OCI-LY7 (cell line): Measurements from ENCODE around the gene DMGDH. TPM values are rescaled to one million over a fixed set of nuclear protein-coding genes. Genes with fewer than 3 reads are reported as not detected.

Experiments used
- BruUV-seq: library from RNA; stranded (reverse); fragments of 400-500 nt; replicated peaks from 2 replicates; lab custom pipeline; 2021; lab: Mats Ljungman, UMichigan
- CTCF ChIA-PET: fragments of 300-600 bp; sonication (Branson Sonifier 250); formaldehyde crosslinking; loops from one replicate; lab custom pipeline; 2022; ENCODE audit warnings: antibody characterized with exemption; ENCODE audit not compliant: unreplicated experiment; lab: Charles Lee
- POLR2A ChIA-PET: fragments of 300-600 bp; sonication (Branson Sonifier 250); formaldehyde crosslinking; loops from one replicate; lab custom pipeline; 2022; ENCODE audit warnings: antibody characterized with exemption; lab: Charles Lee
- DNase-seq: peaks from one replicate; pipeline ENCODE4 v3.0.0-alpha.2; 2015; ENCODE audit warnings: low spot score
- H2AFZ ChIP-seq: fragments of 200-600 bp; sonication (generic), shearing (Covaris generic); 2 replicates; pipeline ENCODE4 v1.6.1; 2014; ENCODE audit warnings: mild to moderate bottlenecking, antibody characterized with exemption, low read length, moderate library complexity
- H3K27ac ChIP-seq: fragments of 200-600 bp; sonication (generic); 2 replicates; pipeline ENCODE4 v1.5.1; 2014; ENCODE audit warnings: mixed run types, low read depth, mild to moderate bottlenecking, moderate library complexity, low read length, inconsistent platforms; ENCODE audit not compliant: poor library complexity, severe bottlenecking
- H3K36me3 ChIP-seq: fragments of 200-600 bp; sonication (generic); 2 replicates; pipeline ENCODE4 v1.6.1; 2014; ENCODE audit warnings: mild to moderate bottlenecking, antibody characterized with exemption, low read length, moderate library complexity, mixed read lengths; ENCODE audit not compliant: insufficient read depth
- H3K4me1 ChIP-seq: fragments of 200-600 bp; sonication (generic); 2 replicates; pipeline ENCODE4 v1.5.1; 2014; ENCODE audit warnings: mild to moderate bottlenecking, low read length; ENCODE audit not compliant: insufficient read depth, poor library complexity, severe bottlenecking
- H3K4me2 ChIP-seq: fragments of 200-600 bp; sonication (generic); 2 replicates; pipeline ENCODE4 v1.6.1; 2014; ENCODE audit warnings: mild to moderate bottlenecking, low read length
- H3K4me3 ChIP-seq: fragments of 200-600 bp; sonication (generic); 2 replicates; pipeline ENCODE4 v1.5.1; 2014; ENCODE audit warnings: mild to moderate bottlenecking, low read depth, low read length; ENCODE audit not compliant: poor library complexity, severe bottlenecking
- H3K79me2 ChIP-seq: fragments of 200-600 bp; sonication (generic); 2 replicates; pipeline ENCODE4 v1.6.1; 2016; ENCODE audit warnings: low read depth, mild to moderate bottlenecking, low read length, moderate library complexity, mixed read lengths; ENCODE audit not compliant: insufficient read depth
- H3K9me2 ChIP-seq: fragments of 200-600 bp; sonication (generic); 2 replicates; pipeline ENCODE4 v1.6.1; 2016; ENCODE audit warnings: mild to moderate bottlenecking, low read length, mixed read lengths; ENCODE audit not compliant: insufficient read depth
- H3K9me3 ChIP-seq: fragments of 200-600 bp; sonication (generic); 2 replicates; pipeline ENCODE4 v1.6.1; 2014; ENCODE audit warnings: mild to moderate bottlenecking, mixed run types, low read length, mixed read lengths
- H4K20me1 ChIP-seq: fragments of 200-600 bp; sonication (generic); 2 replicates; pipeline ENCODE4 v1.6.1; 2014; ENCODE audit warnings: mild to moderate bottlenecking, antibody characterized with exemption, low read length, moderate library complexity, mixed read lengths; ENCODE audit not compliant: insufficient read depth
- EZH2phosphoT487 ChIP-seq: fragments of 200-600 bp; sonication (generic); IDR thresholded peaks from 2 replicates; pipeline ENCODE4 v1.6.1; 2018; ENCODE audit warnings: low read depth, borderline replicate concordance, mild to moderate bottlenecking, mixed run types, antibody characterized with exemption, low read length, moderate library complexity, mixed read lengths
- intact Hi-C: fragments of 100-400 bp; cut with micrococcal nuclease; formaldehyde crosslinking; loops from one replicate; pipeline ENCODE4 v1.10.0; 2022; ENCODE audit not compliant: unreplicated experiment
- total RNA-seq, 2 experiments: library from RNA; depleted of rRNA in 1 of 2; stranded (reverse); fragments of >200 nt in 1 of 2; shearing (Covaris generic) in 1 of 2; gene quantifications; 2 replicates each; pipeline ENCODE4 v1.2.3, GENCODE V29; 2014 to 2022
- TF ChIP-seq, protein P1 (sequence below): fragments of 200-600 bp; sonication (generic); conservative IDR thresholded peaks from 2 replicates; pipeline ENCODE4 v1.5.1; 2014; ENCODE audit warnings: mild to moderate bottlenecking, antibody characterized with exemption, low read length, moderate library complexity, mixed read lengths

Gene DMGDH
- total RNA-seq, 2 experiments from 2014 or later = 1.5 TPM; not detected in 1

GRCh38 chr5:79070350-79070667 lies 835 bp upstream of the DMGDH start:
- no TSS peak for BruUV-seq
- ChIA-PET POLR2A (no interaction called here), CTCF (no interaction called here)
- Histone ChIP-seq H3K9me2 (no peaks in the 10 kb centered on the region), H3K79me2 (no peaks in the 10 kb centered on the region), H3K27ac (no peak overlapping the region), H4K20me1 (no peaks in the 10 kb centered on the region), H3K4me2 (no peak overlapping the region), H3K36me3 (no peaks in the 10 kb centered on the region), H3K4me1 (no peaks in the 10 kb centered on the region), H3K9me3 (no peaks in the 10 kb centered on the region), H3K4me3 (no peak overlapping the region), H2AFZ (no peak overlapping the region)
- no peak for DNase-seq
- no peak for TF ChIP-seq EZH2phosphoT487
- intact Hi-C loops = no loop called here

- no peaks in the 10 kb centered on the region for H3K36me3 ChIP-seq
- H3K9me3 ChIP-seq = no peaks in the 10 kb centered on the region
- H3K4me3 ChIP-seq = no peak overlapping the region
- POLR2A ChIA-PET = no interaction called here
- H3K27ac ChIP-seq = no peak overlapping the region
- H3K4me1 ChIP-seq = no peaks in the 10 kb centered on the region
- DNase-seq = no peak
- no peak overlapping the region for H2AFZ ChIP-seq
- intact Hi-C loops = no loop called here
- no TSS peak for BruUV-seq
- CTCF ChIA-PET = no interaction called here
- no peaks in the 10 kb centered on the region for H3K79me2 ChIP-seq
- H4K20me1 ChIP-seq = no peaks in the 10 kb centered on the region
- TF ChIP-seq, protein P1, sequence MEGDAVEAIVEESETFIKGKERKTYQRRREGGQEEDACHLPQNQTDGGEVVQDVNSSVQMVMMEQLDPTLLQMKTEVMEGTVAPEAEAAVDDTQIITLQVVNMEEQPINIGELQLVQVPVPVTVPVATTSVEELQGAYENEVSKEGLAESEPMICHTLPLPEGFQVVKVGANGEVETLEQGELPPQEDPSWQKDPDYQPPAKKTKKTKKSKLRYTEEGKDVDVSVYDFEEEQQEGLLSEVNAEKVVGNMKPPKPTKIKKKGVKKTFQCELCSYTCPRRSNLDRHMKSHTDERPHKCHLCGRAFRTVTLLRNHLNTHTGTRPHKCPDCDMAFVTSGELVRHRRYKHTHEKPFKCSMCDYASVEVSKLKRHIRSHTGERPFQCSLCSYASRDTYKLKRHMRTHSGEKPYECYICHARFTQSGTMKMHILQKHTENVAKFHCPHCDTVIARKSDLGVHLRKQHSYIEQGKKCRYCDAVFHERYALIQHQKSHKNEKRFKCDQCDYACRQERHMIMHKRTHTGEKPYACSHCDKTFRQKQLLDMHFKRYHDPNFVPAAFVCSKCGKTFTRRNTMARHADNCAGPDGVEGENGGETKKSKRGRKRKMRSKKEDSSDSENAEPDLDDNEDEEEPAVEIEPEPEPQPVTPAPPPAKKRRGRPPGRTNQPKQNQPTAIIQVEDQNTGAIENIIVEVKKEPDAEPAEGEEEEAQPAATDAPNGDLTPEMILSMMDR = no peak
- no peak for TF ChIP-seq EZH2phosphoT487
- H3K9me2 ChIP-seq = no peaks in the 10 kb centered on the region
- no peak overlapping the region for H3K4me2 ChIP-seq
These were observed 7.0 kb downstream of the DMGDH start for GRCh38 chr5:79062436-79062835.

- Histone ChIP-seq H3K36me3 (no peaks in the 10 kb centered on the region), H4K20me1 (no peaks in the 10 kb centered on the region), H3K4me1 (no peaks in the 10 kb centered on the region), H3K9me2 (no peaks in the 10 kb centered on the region), H2AFZ (no peak overlapping the region), H3K79me2 (no peaks in the 10 kb centered on the region), H3K9me3 (no peaks in the 10 kb centered on the region), H3K27ac (no peak overlapping the region), H3K4me3 (no peak overlapping the region), H3K4me2 (no peak overlapping the region)
- POLR2A ChIA-PET = interaction anchor here (1.0 to 1.1 kb wide), 2 partner anchors 8 to 11 kb away, joined by 3 to 6 read pairs; no protein-coding TSS in a partner anchor
- TF ChIP-seq, protein P1 = no peak
- TF ChIP-seq EZH2phosphoT487 = no peak
- CTCF ChIA-PET = no interaction called here
- BruUV-seq = no TSS peak
- no peak for DNase-seq
- intact Hi-C loops = no loop called here
These were observed 9.8 kb downstream of the DMGDH start for GRCh38 chr5:79059674-79060073.
